T follicular helper cell (primary cell): ENCODE measurements around the gene OR4A16.

Source experiments
- DNase-seq: peaks from one replicate; pipeline ENCODE4 v3.0.0-alpha.2; 2020; ENCODE audit warnings: low read depth
- total RNA-seq, 2 experiments: gene quantifications; one replicate each; lab custom pipeline; 2026; lab: John Stamatoyannopoulos, UW

The OR4A16 gene
- total RNA-seq: 0 reads per million in 2 experiments

- no peak for DNase-seq
Measured at GRCh38 chr11:55342901-55343300, at the start of gene OR4A16. OR4A16 (plus strand) TSS chr11:55343201; CDS start chr11:55343201, 0 bp downstream.

GRCh38 chr11:55324500-55324899 lies 18.5 kb upstream of the OR4A16 start:
- no peak for DNase-seq

- no peak for DNase-seq
Measured at GRCh38 chr11:55345306-55345705, 2.3 kb downstream of the OR4A16 start.

- no peak for DNase-seq
Measured at GRCh38 chr11:55349032-55349431, 6.0 kb downstream of the OR4A16 start.

- DNase-seq: no peak
Measured at GRCh38 chr11:55357560-55358184, 14.7 kb downstream of the OR4A16 start.

GRCh38 chr11:55367674-55368073 lies 24.7 kb downstream of the OR4A16 start, which contains the start of gene OR4A15:
OR4A15 (plus strand) TSS chr11:55367974; CDS start chr11:55367974, 0 bp downstream.
- no peak for DNase-seq
